Measurements from ENCODE around the gene FAM83G.
"Not testable (repeated sequence)": the region's sequence is repeated elsewhere in the genome, so short reads cannot be mapped to it uniquely, and the experiment has no call there.

- TF ChIP-seq, protein P1, sequence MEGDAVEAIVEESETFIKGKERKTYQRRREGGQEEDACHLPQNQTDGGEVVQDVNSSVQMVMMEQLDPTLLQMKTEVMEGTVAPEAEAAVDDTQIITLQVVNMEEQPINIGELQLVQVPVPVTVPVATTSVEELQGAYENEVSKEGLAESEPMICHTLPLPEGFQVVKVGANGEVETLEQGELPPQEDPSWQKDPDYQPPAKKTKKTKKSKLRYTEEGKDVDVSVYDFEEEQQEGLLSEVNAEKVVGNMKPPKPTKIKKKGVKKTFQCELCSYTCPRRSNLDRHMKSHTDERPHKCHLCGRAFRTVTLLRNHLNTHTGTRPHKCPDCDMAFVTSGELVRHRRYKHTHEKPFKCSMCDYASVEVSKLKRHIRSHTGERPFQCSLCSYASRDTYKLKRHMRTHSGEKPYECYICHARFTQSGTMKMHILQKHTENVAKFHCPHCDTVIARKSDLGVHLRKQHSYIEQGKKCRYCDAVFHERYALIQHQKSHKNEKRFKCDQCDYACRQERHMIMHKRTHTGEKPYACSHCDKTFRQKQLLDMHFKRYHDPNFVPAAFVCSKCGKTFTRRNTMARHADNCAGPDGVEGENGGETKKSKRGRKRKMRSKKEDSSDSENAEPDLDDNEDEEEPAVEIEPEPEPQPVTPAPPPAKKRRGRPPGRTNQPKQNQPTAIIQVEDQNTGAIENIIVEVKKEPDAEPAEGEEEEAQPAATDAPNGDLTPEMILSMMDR (conservative IDR thresholded peaks at IDR 0.05; ENCODE audit: low read depth in 2 of 2): not testable (repeated sequence)
- TF ChIP-seq ZNF114 (CRISPR knock-in tag; IDR thresholded peaks at IDR 0.05); STAT1 (IDR thresholded peaks at IDR 0.05; ENCODE audit: unreplicated experiment); POLR2AphosphoS5 (IDR thresholded peaks at IDR 0.05; ENCODE audit: low read depth); JUNB (IDR thresholded peaks at IDR 0.05; ENCODE audit: unreplicated experiment); EZH2 (IDR thresholded peaks at IDR 0.05; ENCODE audit: low read depth, unreplicated experiment); NANOG (IDR thresholded peaks at IDR 0.05; ENCODE audit: borderline replicate concordance); EZH2phosphoT487 (IDR thresholded peaks at IDR 0.05; ENCODE audit: unreplicated experiment); ZNF331 (CRISPR knock-in tag; IDR thresholded peaks at IDR 0.05; ENCODE audit: low read depth); CREB1 (CRISPR knock-in tag; IDR thresholded peaks at IDR 0.05; ENCODE audit: low read depth): not testable (repeated sequence)
- TF ChIP-seq, protein P2, sequence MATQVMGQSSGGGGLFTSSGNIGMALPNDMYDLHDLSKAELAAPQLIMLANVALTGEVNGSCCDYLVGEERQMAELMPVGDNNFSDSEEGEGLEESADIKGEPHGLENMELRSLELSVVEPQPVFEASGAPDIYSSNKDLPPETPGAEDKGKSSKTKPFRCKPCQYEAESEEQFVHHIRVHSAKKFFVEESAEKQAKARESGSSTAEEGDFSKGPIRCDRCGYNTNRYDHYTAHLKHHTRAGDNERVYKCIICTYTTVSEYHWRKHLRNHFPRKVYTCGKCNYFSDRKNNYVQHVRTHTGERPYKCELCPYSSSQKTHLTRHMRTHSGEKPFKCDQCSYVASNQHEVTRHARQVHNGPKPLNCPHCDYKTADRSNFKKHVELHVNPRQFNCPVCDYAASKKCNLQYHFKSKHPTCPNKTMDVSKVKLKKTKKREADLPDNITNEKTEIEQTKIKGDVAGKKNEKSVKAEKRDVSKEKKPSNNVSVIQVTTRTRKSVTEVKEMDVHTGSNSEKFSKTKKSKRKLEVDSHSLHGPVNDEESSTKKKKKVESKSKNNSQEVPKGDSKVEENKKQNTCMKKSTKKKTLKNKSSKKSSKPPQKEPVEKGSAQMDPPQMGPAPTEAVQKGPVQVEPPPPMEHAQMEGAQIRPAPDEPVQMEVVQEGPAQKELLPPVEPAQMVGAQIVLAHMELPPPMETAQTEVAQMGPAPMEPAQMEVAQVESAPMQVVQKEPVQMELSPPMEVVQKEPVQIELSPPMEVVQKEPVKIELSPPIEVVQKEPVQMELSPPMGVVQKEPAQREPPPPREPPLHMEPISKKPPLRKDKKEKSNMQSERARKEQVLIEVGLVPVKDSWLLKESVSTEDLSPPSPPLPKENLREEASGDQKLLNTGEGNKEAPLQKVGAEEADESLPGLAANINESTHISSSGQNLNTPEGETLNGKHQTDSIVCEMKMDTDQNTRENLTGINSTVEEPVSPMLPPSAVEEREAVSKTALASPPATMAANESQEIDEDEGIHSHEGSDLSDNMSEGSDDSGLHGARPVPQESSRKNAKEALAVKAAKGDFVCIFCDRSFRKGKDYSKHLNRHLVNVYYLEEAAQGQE (IDR thresholded peaks at IDR 0.05; ENCODE audit: unreplicated experiment): not testable (repeated sequence)
Measured at GRCh38 chr17:19038730-19039129, 34.2 kb upstream of the FAM83G start.
